Gastrocnemius medialis (tissue), 4 donors: Measurements from ENCODE around the gene FIBCD1.

Experiments
- CTCF ChIP-seq, 5 experiments: fragments of 450-650 bp in 3 of 5; fragments of 200-600 bp in 2 of 5; sonication (generic) in 2 of 5; IDR thresholded peaks in 4 of 5; conservative IDR thresholded peaks in 1 of 5; 1 replicate in 4 of 5; 2 replicates in 1 of 5; pipeline ENCODE4 v1.5.1; 2016 to 2019; ENCODE audit warnings: antibody characterized with exemption in 5 of 5, mild to moderate bottlenecking in 3 of 5, moderate library complexity in 3 of 5
- POLR2A ChIP-seq, 2 donors: fragments of 450-650 bp; IDR thresholded peaks; one replicate each; pipeline ENCODE4 v1.6.1; 2017; ENCODE audit warnings: antibody characterized with exemption in 2 of 2, mild to moderate bottlenecking in 2 of 2, moderate library complexity in 2 of 2

- TF ChIP-seq CTCF (IDR thresholded peaks at IDR 0.05 in 4 of 5, conservative IDR thresholded peaks at IDR 0.05 in 1 of 5) (no peak), POLR2A (IDR thresholded peaks at IDR 0.05) (no peak)
Observed at GRCh38 chr9:130914417-130915095, 24.5 kb downstream of the FIBCD1 start.
